IMR-90 (cell line): ENCODE data around the gene SNAP29. TPM values are rescaled to one million over a fixed set of nuclear protein-coding genes. Genes with fewer than 3 reads are reported as not detected.

Experiments
- ATAC-seq: fragments of 200-7000 bp; cut with Tn5 transposase; 2 replicates; pipeline ENCODE4 v1.9.1; 2020; ENCODE audit warnings: low read depth, mild to moderate bottlenecking, moderate library complexity
- BruUV-seq: library from RNA; stranded (reverse); fragments of 400-500 nt; replicated peaks from 2 replicates; lab custom pipeline; 2021; lab: Mats Ljungman, UMichigan
- CTCF ChIA-PET: fragments of 300-600 bp; formaldehyde crosslinking; extraction: SDS; loops from one replicate; lab custom pipeline; 2021; ENCODE audit warnings: antibody characterized with exemption; lab: Yijun Ruan, JAX
- POLR2A ChIA-PET: fragments of 300-600 bp; sonication (Branson Sonifier 250); formaldehyde crosslinking; loops from one replicate; lab custom pipeline; 2022; ENCODE audit warnings: antibody characterized with exemption; ENCODE audit not compliant: unreplicated experiment; lab: Charles Lee
- DNase-seq: peaks from one replicate; pipeline ENCODE4 v3.0.0; 2013
- H2AFZ ChIP-seq: replicated peaks from 2 replicates; pipeline ENCODE3; 2013; ENCODE audit warnings: low read length, mild to moderate bottlenecking; ENCODE audit not compliant: poor library complexity
- H2AK5ac ChIP-seq: 2 replicates; pipeline ENCODE4 v1.6.1; 2013; ENCODE audit warnings: low read depth, low read length, inconsistent platforms
- H2AK9ac ChIP-seq: replicated peaks from 2 replicates; pipeline ENCODE3; 2013; ENCODE audit warnings: mild to moderate bottlenecking, low read depth, low read length, moderate library complexity; ENCODE audit not compliant: poor library complexity
- H2BK120ac ChIP-seq: 2 replicates; pipeline ENCODE4 v1.6.1; 2013; ENCODE audit warnings: low read depth, low read length, inconsistent platforms
- H2BK15ac ChIP-seq: 3 replicates; pipeline ENCODE4 v1.6.1; 2013; ENCODE audit warnings: low read depth, low read length, inconsistent platforms
- H2BK20ac ChIP-seq: 2 replicates; pipeline ENCODE4 v1.6.1; 2013; ENCODE audit warnings: low read depth, mild to moderate bottlenecking, inconsistent platforms, low read length, moderate library complexity
- H2BK5ac ChIP-seq: 2 replicates; pipeline ENCODE4 v1.6.1; 2013; ENCODE audit warnings: mild to moderate bottlenecking, low read depth, low read length, inconsistent platforms; ENCODE audit not compliant: poor library complexity, severe bottlenecking
- H3K14ac ChIP-seq: replicated peaks from 2 replicates; pipeline ENCODE4 v1.6.1; 2013; ENCODE audit warnings: low read depth, low read length, inconsistent platforms
- H3K18ac ChIP-seq: 2 replicates; pipeline ENCODE4 v1.6.1; 2013; ENCODE audit warnings: low read depth, low read length, control low read depth
- H3K23ac ChIP-seq: 2 replicates; pipeline ENCODE4 v1.6.1; 2013; ENCODE audit warnings: low read depth, low read length, inconsistent platforms
- H3K27ac ChIP-seq: 2 replicates; pipeline ENCODE4 v1.5.1; 2013; ENCODE audit warnings: mild to moderate bottlenecking, control low read depth, low read length; ENCODE audit not compliant: insufficient read depth
- H3K27me3 ChIP-seq: 2 replicates; pipeline ENCODE4 v1.6.1; 2013; ENCODE audit warnings: low read length; ENCODE audit not compliant: control insufficient read depth, insufficient read depth
- H3K36me3 ChIP-seq: 2 replicates; pipeline ENCODE4 v1.6.1; 2013; ENCODE audit warnings: low read length, mixed read lengths; ENCODE audit not compliant: control insufficient read depth, insufficient read depth
- H3K4ac ChIP-seq: 2 replicates; pipeline ENCODE4 v1.6.1; 2013; ENCODE audit warnings: low read depth, low read length, inconsistent platforms
- H3K4me1 ChIP-seq: 2 replicates; pipeline ENCODE4 v1.6.1; 2013; ENCODE audit warnings: low read length, mixed read lengths; ENCODE audit not compliant: control insufficient read depth, insufficient read depth
- H3K4me2 ChIP-seq: 2 replicates; pipeline ENCODE4 v1.6.1; 2013; ENCODE audit warnings: low read depth, mild to moderate bottlenecking, control low read depth, low read length, moderate library complexity
- H3K4me3 ChIP-seq: 2 replicates; pipeline ENCODE4 v1.5.1; 2013; ENCODE audit warnings: low read depth, mild to moderate bottlenecking, control low read depth, low read length, moderate library complexity; ENCODE audit not compliant: insufficient read depth
- H3K56ac ChIP-seq: 2 replicates; pipeline ENCODE4 v1.6.1; 2013; ENCODE audit warnings: low read length, inconsistent platforms; ENCODE audit not compliant: insufficient read depth; ENCODE audit errors: extremely low read depth
- H3K79me1 ChIP-seq, 2 experiments: 2 replicates each; pipeline ENCODE4 v1.6.1; 2013; ENCODE audit warnings: low read length in 2 of 2, inconsistent platforms in 1 of 2, low read depth in 1 of 2
- H3K9ac ChIP-seq: 2 replicates; pipeline ENCODE4 v1.6.1; 2013; ENCODE audit warnings: low read depth, low read length, control low read depth
- H3K9me1 ChIP-seq: 2 replicates; pipeline ENCODE4 v1.6.1; 2013; ENCODE audit warnings: low read length, inconsistent platforms; ENCODE audit not compliant: insufficient read depth
- H3K9me3 ChIP-seq: 2 replicates; pipeline ENCODE4 v1.6.1; 2013; ENCODE audit warnings: low read length; ENCODE audit not compliant: control insufficient read depth, insufficient read depth
- H4K20me1 ChIP-seq: 2 replicates; pipeline ENCODE4 v1.6.1; 2013; ENCODE audit warnings: low read length, inconsistent platforms; ENCODE audit not compliant: insufficient read depth
- H4K5ac ChIP-seq: 2 replicates; pipeline ENCODE4 v1.6.1; 2013; ENCODE audit warnings: mild to moderate bottlenecking, low read depth, low read length, control low read depth
- H4K8ac ChIP-seq, 2 experiments: 2 replicates each; pipeline ENCODE4 v1.6.1; 2013; ENCODE audit warnings: low read depth in 2 of 2, low read length in 2 of 2, control low read depth in 1 of 2, inconsistent platforms in 1 of 2
- H4K91ac ChIP-seq: 2 replicates; pipeline ENCODE4 v1.6.1; 2013; ENCODE audit warnings: low read depth, low read length, inconsistent platforms; ENCODE audit not compliant: insufficient read depth
- CEBPB ChIP-seq: IDR thresholded peaks from 2 replicates; pipeline ENCODE4 v1.6.1; 2012; ENCODE audit warnings: low read depth, low read length, improper control_type of control experiment
- ELK1 ChIP-seq: fragments of 150-350 bp; IDR thresholded peaks from 2 replicates; pipeline ENCODE4 v1.6.1; 2016; ENCODE audit warnings: low read depth, mild to moderate bottlenecking, low read length, moderate library complexity, borderline replicate concordance
- NFE2L2 ChIP-seq: fragments of 150-350 bp; IDR thresholded peaks from 2 replicates; pipeline ENCODE4 v1.6.1; 2016; ENCODE audit warnings: low read depth, mild to moderate bottlenecking, low read length
- RCOR1 ChIP-seq: IDR thresholded peaks from 2 replicates; pipeline ENCODE4 v1.6.1; 2012; ENCODE audit warnings: mild to moderate bottlenecking, low read length, improper control_type of control experiment; ENCODE audit not compliant: insufficient replicate concordance
- USF2 ChIP-seq: fragments of 150-350 bp; IDR thresholded peaks from 2 replicates; pipeline ENCODE4 v1.6.1; 2017; ENCODE audit warnings: mild to moderate bottlenecking, antibody characterized with exemption, low read length, low read depth
- WGBS, 2 experiments: methylation state at CpG; one replicate each; pipeline versions ENCODE4 v1.1.5 to v1.1.7; 2013; ENCODE audit warnings: missing lambda C conversion rate in 2 of 2; ENCODE audit not compliant: insufficient read length in 1 of 2; ENCODE audit errors: extremely low coverage in 2 of 2; 5-methylcytosine and 5-hydroxymethylcytosine counted together
- dilution Hi-C: fragments of 300-500 bp; cut with HindIII; formaldehyde crosslinking; loops from one replicate; pipeline ENCODE4 v1.14.3; 2018; ENCODE audit warnings: low sequenced_read_pairs; ENCODE audit not compliant: unreplicated experiment
- in situ Hi-C: fragments of 300-500 bp; cut with MboI; formaldehyde crosslinking; loops from 3 replicates; pipeline ENCODE4 v1.14.3; 2019; ENCODE audit warnings: low sequenced_read_pairs, inconsistent platforms, mixed read lengths
- intact Hi-C: fragments of 100-400 bp; cut with micrococcal nuclease; formaldehyde crosslinking; loops from 2 replicates; pipeline ENCODE4 v1.10.0; 2022
- polyA plus RNA-seq, 3 experiments: library from polyadenylated mRNA; depleted of rRNA; stranded (reverse); fragments of >200 nt; gene quantifications; 2 replicates each; pipeline ENCODE4 v1.2.3, GENCODE V29; 2012; ENCODE audit warnings: low replicate concordance in 1 of 3
- total RNA-seq: library from RNA; depleted of rRNA; stranded (reverse); fragments of >200 nt; gene quantifications from 2 replicates; pipeline ENCODE4 v1.2.3, GENCODE V29; 2012; rRNA removed

SNAP29 gene
- total and polyA plus RNA-seq, 2 of the 4 experiments (the other 2 are of a cell fraction) = 10.6 to 29.5 TPM

GRCh38 chr22:20940186-20940651 is 81.4 kb downstream of the SNAP29 start:
- no peak overlapping the region for H3K23ac ChIP-seq
- H3K4me2 ChIP-seq = no peak overlapping the region
- no peaks in the 10 kb centered on the region for H3K9me3 ChIP-seq
- no peak overlapping the region for H2BK5ac ChIP-seq
- peaks cover 8% of the 10 kb centered on the region for H3K4me1 ChIP-seq
- H3K4ac ChIP-seq = no peak overlapping the region
- DNase-seq (no peak), ATAC-seq (no peak)
- H2BK15ac ChIP-seq = no peak overlapping the region
- H3K36me3 ChIP-seq = peaks cover 23% of the 10 kb centered on the region
- ChIA-PET CTCF (no interaction called here), POLR2A (no interaction called here)
- H3K56ac ChIP-seq = no peak overlapping the region
- in situ Hi-C loops = no loop called here
- no peak overlapping the region for H2AFZ ChIP-seq
- H3K14ac ChIP-seq = no peak overlapping the region
- H2AK9ac ChIP-seq = no peak overlapping the region
- WGBS, 2 experiments = no CpG with 5 or more reads among the region's 3 CpGs
- H3K79me1 ChIP-seq = peaks cover 8 to 72% of the 10 kb centered on the region in 2 experiments
- intact Hi-C loops = no loop called here
- no peak overlapping the region for H3K4me3 ChIP-seq
- no peak overlapping the region for H2BK120ac ChIP-seq
- H4K5ac ChIP-seq = no peak overlapping the region
- H3K18ac ChIP-seq = no peak overlapping the region
- no TSS peak for BruUV-seq
- no peak overlapping the region for H2AK5ac ChIP-seq
- dilution Hi-C loops = no loop called here
- no peak overlapping the region for H2BK20ac ChIP-seq
- H4K91ac ChIP-seq = no peak overlapping the region
- TF ChIP-seq ELK1 = no peak
- TF ChIP-seq CEBPB = no peak
- no peak for TF ChIP-seq USF2
- no peak for TF ChIP-seq NFE2L2
- no peak for TF ChIP-seq RCOR1
- H4K8ac ChIP-seq = no peak overlapping the region
- H3K27ac ChIP-seq = no peak overlapping the region
- H3K9ac ChIP-seq = no peak overlapping the region
- H3K27me3 ChIP-seq = no peaks in the 10 kb centered on the region
- peaks cover 17% of the 10 kb centered on the region for H3K9me1 ChIP-seq
- H4K20me1 ChIP-seq = peaks cover 95% of the 10 kb centered on the region

Other genes with a start within 250 kb of the SNAP29 start
- gene SERPIND1, start 84.9 kb upstream of the SNAP29 start, total RNA-seq = not detected in 2 replicates
- 0.06 and 0.12 TPM in 2 replicates for gene SERPIND1, start 84.9 kb upstream of the SNAP29 start, polyA plus RNA-seq (2012; rRNA removed)
- gene PI4KA, start 196 bp upstream of the SNAP29 start, total RNA-seq = 16.8 and 18.6 TPM in 2 replicates
- 35.5 and 39.3 TPM in 2 replicates for gene PI4KA, start 196 bp upstream of the SNAP29 start, polyA plus RNA-seq (2012; rRNA removed)
- 35.5 and 35.8 TPM in 2 replicates for gene CRKL, start 58.4 kb downstream of the SNAP29 start, total RNA-seq
- 18.7 and 20.6 TPM in 2 replicates for gene CRKL, start 58.4 kb downstream of the SNAP29 start, polyA plus RNA-seq (2012; rRNA removed)
- under 0.01 and 0.18 TPM in 2 replicates for gene AIFM3, start 108.2 kb downstream of the SNAP29 start, total RNA-seq
- 0.09 TPM in 2 replicates for gene AIFM3, start 108.2 kb downstream of the SNAP29 start, polyA plus RNA-seq (2012; rRNA removed)
- gene LZTR1, start 123.3 kb downstream of the SNAP29 start, total RNA-seq = 19.2 and 22.8 TPM in 2 replicates
- gene LZTR1, start 123.3 kb downstream of the SNAP29 start, polyA plus RNA-seq (2012; rRNA removed) = 41.3 and 43.8 TPM in 2 replicates
- 13.3 and 14.2 TPM in 2 replicates for gene THAP7, start 143.1 kb downstream of the SNAP29 start, total RNA-seq
- gene THAP7, start 143.1 kb downstream of the SNAP29 start, polyA plus RNA-seq (2012; rRNA removed) = 19.8 and 23.2 TPM in 2 replicates
- 0.56 and 0.90 TPM in 2 replicates for gene P2RX6, start 156.2 kb downstream of the SNAP29 start, total RNA-seq
- 1.4 and 1.6 TPM in 2 replicates for gene P2RX6, start 156.2 kb downstream of the SNAP29 start, polyA plus RNA-seq (2012; rRNA removed)
- not detected in 2 replicates for gene SLC7A4, start 173.6 kb downstream of the SNAP29 start, total RNA-seq
- gene SLC7A4, start 173.6 kb downstream of the SNAP29 start, polyA plus RNA-seq (2012; rRNA removed) = 0.03 and 0.06 TPM in 2 replicates
- not detected in 2 replicates for gene LRRC74B, start 186.9 kb downstream of the SNAP29 start, total RNA-seq
- not detected in 2 replicates for gene LRRC74B, start 186.9 kb downstream of the SNAP29 start, polyA plus RNA-seq (2012; rRNA removed)